Endothelial cell of umbilical vein (primary cell): ENCODE data around the gene JADE3.

ENCODE experiments used
- EZH2 ChIP-seq: IDR thresholded peaks from 2 replicates; pipeline ENCODE4 v1.6.1; 2012; ENCODE audit warnings: borderline replicate concordance, low read depth, mild to moderate bottlenecking, moderate library complexity, low read length, inconsistent platforms; ENCODE audit not compliant: severe bottlenecking
- GATA2 ChIP-seq: IDR thresholded peaks from 2 replicates; pipeline ENCODE4 v1.7.0; 2011; ENCODE audit warnings: low read depth, mild to moderate bottlenecking, moderate library complexity, mixed read lengths, low read length; ENCODE audit not compliant: insufficient read length, insufficient read depth
- JUN ChIP-seq: IDR thresholded peaks from 2 replicates; pipeline ENCODE4 v1.6.1; 2011; ENCODE audit warnings: borderline replicate concordance, low read depth; ENCODE audit not compliant: insufficient read length, insufficient read depth
- MYC ChIP-seq: IDR thresholded peaks from one replicate; pipeline ENCODE4 v1.6.1; 2011; ENCODE audit warnings: mild to moderate bottlenecking, low read depth, low read length
- POLR2A ChIP-seq: IDR thresholded peaks from 2 replicates; pipeline ENCODE4 v1.6.1; 2012; ENCODE audit warnings: low read depth, mild to moderate bottlenecking, control low read depth, low read length
- POLR2AphosphoS5 ChIP-seq: IDR thresholded peaks from 2 replicates; pipeline ENCODE4 v1.6.1; 2012; ENCODE audit warnings: low read depth, mild to moderate bottlenecking, control low read depth, low read length, moderate library complexity; ENCODE audit not compliant: insufficient read depth
- TF ChIP-seq, protein P1 (sequence below): IDR thresholded peaks from 2 replicates; pipeline ENCODE4 v1.6.1; 2011; ENCODE audit not compliant: insufficient read depth, insufficient read length
- TF ChIP-seq, protein P2 (sequence below), 2 donors: IDR thresholded peaks; 1 replicate in 1 of 2; 2 replicates in 1 of 2; pipeline ENCODE4 v1.5.1; 2011; ENCODE audit warnings: low read length in 2 of 2, mild to moderate bottlenecking in 2 of 2, moderate library complexity in 2 of 2, control low read depth in 1 of 2, inconsistent platforms in 1 of 2, low read depth in 1 of 2; ENCODE audit not compliant: insufficient read depth in 1 of 2; ENCODE audit errors: extremely low read depth in 1 of 2

DNA sequence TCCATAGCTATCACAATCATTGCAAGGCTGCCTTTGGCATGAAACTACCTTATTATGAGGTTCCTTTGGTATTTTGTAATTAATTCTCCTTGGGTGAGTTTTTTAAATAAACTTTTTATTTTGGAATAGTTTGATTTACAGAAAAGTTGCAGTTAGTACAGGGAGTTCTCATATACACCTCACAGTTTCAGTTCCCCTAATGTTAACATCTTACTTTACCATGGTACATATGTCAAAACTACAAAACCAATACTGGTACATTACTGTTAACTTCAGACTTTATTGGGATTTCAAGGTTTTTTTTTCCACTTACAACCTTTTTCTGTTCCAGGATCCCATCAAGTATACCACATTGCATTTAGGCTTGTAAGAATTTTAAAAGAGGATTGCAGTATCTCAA, 114.0 kb downstream of the JADE3 start:
- no peak for TF ChIP-seq POLR2A
- TF ChIP-seq, protein P1, sequence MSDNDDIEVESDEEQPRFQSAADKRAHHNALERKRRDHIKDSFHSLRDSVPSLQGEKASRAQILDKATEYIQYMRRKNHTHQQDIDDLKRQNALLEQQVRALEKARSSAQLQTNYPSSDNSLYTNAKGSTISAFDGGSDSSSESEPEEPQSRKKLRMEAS = no peak
- TF ChIP-seq, protein P2, sequence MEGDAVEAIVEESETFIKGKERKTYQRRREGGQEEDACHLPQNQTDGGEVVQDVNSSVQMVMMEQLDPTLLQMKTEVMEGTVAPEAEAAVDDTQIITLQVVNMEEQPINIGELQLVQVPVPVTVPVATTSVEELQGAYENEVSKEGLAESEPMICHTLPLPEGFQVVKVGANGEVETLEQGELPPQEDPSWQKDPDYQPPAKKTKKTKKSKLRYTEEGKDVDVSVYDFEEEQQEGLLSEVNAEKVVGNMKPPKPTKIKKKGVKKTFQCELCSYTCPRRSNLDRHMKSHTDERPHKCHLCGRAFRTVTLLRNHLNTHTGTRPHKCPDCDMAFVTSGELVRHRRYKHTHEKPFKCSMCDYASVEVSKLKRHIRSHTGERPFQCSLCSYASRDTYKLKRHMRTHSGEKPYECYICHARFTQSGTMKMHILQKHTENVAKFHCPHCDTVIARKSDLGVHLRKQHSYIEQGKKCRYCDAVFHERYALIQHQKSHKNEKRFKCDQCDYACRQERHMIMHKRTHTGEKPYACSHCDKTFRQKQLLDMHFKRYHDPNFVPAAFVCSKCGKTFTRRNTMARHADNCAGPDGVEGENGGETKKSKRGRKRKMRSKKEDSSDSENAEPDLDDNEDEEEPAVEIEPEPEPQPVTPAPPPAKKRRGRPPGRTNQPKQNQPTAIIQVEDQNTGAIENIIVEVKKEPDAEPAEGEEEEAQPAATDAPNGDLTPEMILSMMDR (IDR thresholded peaks at IDR 0.05; ENCODE audit: extremely low read depth in 1 of 2, insufficient read depth in 1 of 2, low read depth in 1 of 2, low read length in 2 of 2) = no peak
- TF ChIP-seq EZH2 = no peak
- TF ChIP-seq JUN = no peak
- TF ChIP-seq GATA2 = no peak
- no peak for TF ChIP-seq MYC
- no peak for TF ChIP-seq POLR2AphosphoS5
